HUES64 (cell line): ENCODE data around the gene MRC1.
"Not testable (repeated sequence)": the region's sequence is repeated elsewhere in the genome, so short reads cannot be mapped to it uniquely, and the experiment has no call there.

Experiments
- H3K27ac ChIP-seq: 2 replicates; pipeline ENCODE4 v1.7.0; 2013; ENCODE audit warnings: low read depth, low read length, inconsistent platforms
- H3K27me3 ChIP-seq: 2 replicates; pipeline ENCODE4 v1.6.1; 2013; ENCODE audit warnings: mild to moderate bottlenecking, low read length; ENCODE audit not compliant: insufficient read depth
- H3K36me3 ChIP-seq: 2 replicates; pipeline ENCODE4 v1.6.1; 2013; ENCODE audit warnings: mild to moderate bottlenecking, low read length; ENCODE audit not compliant: insufficient read depth
- H3K4me1 ChIP-seq: 2 replicates; pipeline ENCODE4 v1.6.1; 2013; ENCODE audit warnings: mild to moderate bottlenecking, low read length, moderate library complexity; ENCODE audit not compliant: insufficient read depth
- H3K4me3 ChIP-seq: 2 replicates; pipeline ENCODE4 v1.5.1; 2013; ENCODE audit warnings: mild to moderate bottlenecking, low read length, moderate library complexity
- H3K9ac ChIP-seq: 2 replicates; pipeline ENCODE4 v1.6.1; 2013; ENCODE audit warnings: mild to moderate bottlenecking, low read depth, low read length
- H3K9me3 ChIP-seq: 2 replicates; pipeline ENCODE4 v1.6.1; 2013; ENCODE audit warnings: low read depth, low read length; ENCODE audit not compliant: insufficient read depth
- WGBS: fragments of 150-250, 120-280 bp; methylation state at CpG from one replicate; pipeline ENCODE4 v1.1.7; 2013; ENCODE audit warnings: missing lambda C conversion rate; 5-methylcytosine and 5-hydroxymethylcytosine counted together

The MRC1 gene

GRCh38 chr10:17943033-17943745, 134.0 kb downstream of the MRC1 start:
- Histone ChIP-seq H3K4me1 (no peaks in the 10 kb centered on the region), H3K27ac (no peak overlapping the region), H3K27me3 (no peaks in the 10 kb centered on the region), H3K4me3 (no peak overlapping the region), H3K36me3 (no peaks in the 10 kb centered on the region), H3K9ac (no peak overlapping the region), H3K9me3 (peaks cover 2% of the 10 kb centered on the region; the same call in 1 of the 2 replicates)
- WGBS, result 91% methylated on average over 1 of the region's 3 CpGs

- not testable (repeated sequence) for H3K27ac ChIP-seq, H3K4me3 ChIP-seq, H3K36me3 ChIP-seq, H3K9me3 ChIP-seq, H3K4me1 ChIP-seq, H3K27me3 ChIP-seq, H3K9ac ChIP-seq
- 94% methylated on average over 7 of the region's 7 CpGs for WGBS
Measured at GRCh38 chr10:17950269-17950668, 141.1 kb downstream of the MRC1 start.

GRCh38 chr10:17950726-17951125, 141.6 kb downstream of the MRC1 start:
- H3K36me3 ChIP-seq, result no peaks in the 10 kb centered on the region
- H3K27me3 ChIP-seq, result no peaks in the 10 kb centered on the region
- no peak overlapping the region for H3K27ac ChIP-seq
- H3K9me3 ChIP-seq, result no peaks in the 10 kb centered on the region
- 94% methylated on average over 22 of the region's 22 CpGs for WGBS
- no peaks in the 10 kb centered on the region for H3K4me1 ChIP-seq
- H3K9ac ChIP-seq, result no peak overlapping the region
- no peak overlapping the region for H3K4me3 ChIP-seq

GRCh38 chr10:17951868-17952371, 142.8 kb downstream of the MRC1 start, which contains the start of gene SLC39A12:
Gene SLC39A12 (plus strand): TSS chr10:17951918. CDS start chr10:17953277, 1,359 bp downstream.
- Histone ChIP-seq H3K27ac (no peak within 1 kb of the TSS), H3K4me1 (no peaks in the 10 kb centered on the region), H3K27me3 (no peaks in the 10 kb centered on the region), H3K4me3 (no peak within 1 kb of the TSS), H3K9me3 (no peaks in the 10 kb centered on the region), H3K36me3 (no peaks in the 10 kb centered on the region), H3K9ac (no peak within 1 kb of the TSS)
- WGBS, result 91% methylated on average over 2 of the region's 3 CpGs

GRCh38 chr10:17954372-17954771, 145.2 kb downstream of the MRC1 start:
- not testable (repeated sequence) for H3K4me3 ChIP-seq, H3K9ac ChIP-seq, H3K36me3 ChIP-seq, H3K9me3 ChIP-seq, H3K27me3 ChIP-seq, H3K4me1 ChIP-seq, H3K27ac ChIP-seq
- WGBS, result 96% methylated on average over 8 of the region's 10 CpGs

- H3K36me3 ChIP-seq, result no peaks in the 10 kb centered on the region
- no peaks in the 10 kb centered on the region for H3K27me3 ChIP-seq
- no peaks in the 10 kb centered on the region for H3K4me1 ChIP-seq
- WGBS, result 95% methylated on average over 2 of the region's 2 CpGs
- no peak overlapping the region for H3K27ac ChIP-seq
- H3K9ac ChIP-seq, result no peak overlapping the region
- peaks cover 3% of the 10 kb centered on the region; the same call in 1 of the 2 replicates for H3K9me3 ChIP-seq
- H3K4me3 ChIP-seq, result no peak overlapping the region
Measured at GRCh38 chr10:17954861-17955260, 145.7 kb downstream of the MRC1 start.

- Histone ChIP-seq H3K27ac (no peak overlapping the region), H3K4me3 (no peak overlapping the region), H3K9me3 (peaks cover 10% of the 10 kb centered on the region; the same call in 1 of the 2 replicates), H3K4me1 (no peaks in the 10 kb centered on the region), H3K9ac (no peak overlapping the region), H3K36me3 (no peaks in the 10 kb centered on the region), H3K27me3 (no peaks in the 10 kb centered on the region)
- 97% methylated on average over 7 of the region's 7 CpGs for WGBS
Measured at GRCh38 chr10:17958049-17958448, 148.9 kb downstream of the MRC1 start.

GRCh38 chr10:17959870-17960269, 150.7 kb downstream of the MRC1 start:
- 83% methylated on average over 1 of the region's 2 CpGs for WGBS
- Histone ChIP-seq H3K4me1 (no peaks in the 10 kb centered on the region), H3K9ac (no peak overlapping the region), H3K36me3 (no peaks in the 10 kb centered on the region), H3K9me3 (peaks cover 10% of the 10 kb centered on the region; the same call in 1 of the 2 replicates), H3K4me3 (no peak overlapping the region), H3K27me3 (no peaks in the 10 kb centered on the region), H3K27ac (no peak overlapping the region)
